GM23248 (cell line): ENCODE measurements around the gene SEMA5B. TPM values are rescaled to one million over a fixed set of nuclear protein-coding genes. Genes with fewer than 3 reads are reported as not detected.

Experiments used
- DNase-seq: peaks from one replicate; pipeline ENCODE4 v3.0.0-alpha.2; 2015
- H2AFZ ChIP-seq: fragments of 200-600 bp; sonication (generic); 2 replicates; pipeline ENCODE4 v1.6.1; 2016; ENCODE audit warnings: antibody characterized with exemption
- H3F3A ChIP-seq: fragments of 200-600 bp; sonication (generic); 2 replicates; pipeline ENCODE4 v1.6.1; 2016; ENCODE audit warnings: mild to moderate bottlenecking, antibody characterized with exemption, mixed run types; ENCODE audit not compliant: insufficient read depth
- H3K27ac ChIP-seq: fragments of 200-600 bp; sonication (generic); 2 replicates; pipeline ENCODE4 v1.5.1; 2016; ENCODE audit warnings: mild to moderate bottlenecking
- H3K27me3 ChIP-seq: fragments of 200-600 bp; sonication (generic); replicated peaks from 2 replicates; pipeline ENCODE4 v1.6.1; 2016; ENCODE audit warnings: mild to moderate bottlenecking; ENCODE audit not compliant: insufficient read depth
- H3K36me3 ChIP-seq: fragments of 200-600 bp; sonication (generic); 2 replicates; pipeline ENCODE4 v1.6.1; 2016; ENCODE audit warnings: low read depth, mild to moderate bottlenecking
- H3K4me1 ChIP-seq: fragments of 200-600 bp; sonication (generic); 2 replicates; pipeline ENCODE4 v1.6.1; 2016; ENCODE audit warnings: mild to moderate bottlenecking; ENCODE audit not compliant: insufficient read depth
- H3K4me2 ChIP-seq: fragments of 200-600 bp; sonication (generic); one replicate; pipeline ENCODE4 v1.6.1; 2016; ENCODE audit warnings: mild to moderate bottlenecking; ENCODE audit not compliant: unreplicated experiment
- H3K4me3 ChIP-seq: fragments of 200-600 bp; sonication (generic); 2 replicates; pipeline ENCODE4 v1.5.1; 2016; ENCODE audit warnings: mild to moderate bottlenecking
- H3K79me2 ChIP-seq: fragments of 200-600 bp; sonication (generic); 2 replicates; pipeline ENCODE4 v1.6.1; 2016; ENCODE audit warnings: mild to moderate bottlenecking; ENCODE audit not compliant: insufficient read depth
- H3K9ac ChIP-seq: fragments of 200-600 bp; sonication (generic); 2 replicates; pipeline ENCODE4 v1.6.1; 2016; ENCODE audit warnings: mild to moderate bottlenecking
- H3K9me2 ChIP-seq: fragments of 200-600 bp; sonication (generic); 2 replicates; pipeline ENCODE4 v1.6.1; 2016; ENCODE audit warnings: mixed run types, mild to moderate bottlenecking, moderate library complexity; ENCODE audit not compliant: insufficient read depth
- H3K9me3 ChIP-seq: fragments of 200-600 bp; sonication (generic); one replicate; pipeline ENCODE4 v1.6.1; 2017; ENCODE audit warnings: low read depth
- H4K20me1 ChIP-seq: fragments of 200-600 bp; sonication (generic); 2 replicates; pipeline ENCODE4 v1.6.0; 2016; ENCODE audit not compliant: insufficient read depth
- EZH2 ChIP-seq: fragments of 200-600 bp; sonication (generic); IDR thresholded peaks from 2 replicates; pipeline ENCODE4 v1.6.1; 2018; ENCODE audit warnings: antibody characterized with exemption, mild to moderate bottlenecking; ENCODE audit not compliant: insufficient read depth, poor library complexity, severe bottlenecking
- EZH2phosphoT487 ChIP-seq: fragments of 200-600 bp; sonication (generic); IDR thresholded peaks from 2 replicates; pipeline ENCODE4 v1.6.1; 2018; ENCODE audit warnings: antibody characterized with exemption, moderate library complexity, mild to moderate bottlenecking, low read depth; ENCODE audit not compliant: insufficient read depth
- WGBS, 2 experiments: methylation state at CpG; one replicate each; pipeline ENCODE4 v1.1.6; 2015 to 2017; ENCODE audit warnings: low lambda C conversion rate in 2 of 2, low coverage in 1 of 2; ENCODE audit errors: missing lambda C conversion rate in 2 of 2; 5-methylcytosine and 5-hydroxymethylcytosine counted together
- in situ Hi-C: fragments of 300-500 bp; cut with MboI; formaldehyde crosslinking; loops from 2 replicates; pipeline ENCODE4 v1.15.0; 2020
- polyA plus RNA-seq: library from polyadenylated mRNA; unstranded; fragments of >200 nt; fragmentation: Nextera tagmentation; extraction: Ambion mirVana; gene quantifications from 2 replicates; pipeline ENCODE4 v1.2.1, GENCODE V29; 2016
- total RNA-seq: library from RNA; depleted of rRNA; stranded (reverse); fragments of >200 nt; shearing (Covaris generic); gene quantifications from 2 replicates; pipeline ENCODE4 v1.2.3, GENCODE V29; 2014

The SEMA5B gene
- total and polyA plus RNA-seq, 2 experiments from 2014 or later, result not detected

DNA sequence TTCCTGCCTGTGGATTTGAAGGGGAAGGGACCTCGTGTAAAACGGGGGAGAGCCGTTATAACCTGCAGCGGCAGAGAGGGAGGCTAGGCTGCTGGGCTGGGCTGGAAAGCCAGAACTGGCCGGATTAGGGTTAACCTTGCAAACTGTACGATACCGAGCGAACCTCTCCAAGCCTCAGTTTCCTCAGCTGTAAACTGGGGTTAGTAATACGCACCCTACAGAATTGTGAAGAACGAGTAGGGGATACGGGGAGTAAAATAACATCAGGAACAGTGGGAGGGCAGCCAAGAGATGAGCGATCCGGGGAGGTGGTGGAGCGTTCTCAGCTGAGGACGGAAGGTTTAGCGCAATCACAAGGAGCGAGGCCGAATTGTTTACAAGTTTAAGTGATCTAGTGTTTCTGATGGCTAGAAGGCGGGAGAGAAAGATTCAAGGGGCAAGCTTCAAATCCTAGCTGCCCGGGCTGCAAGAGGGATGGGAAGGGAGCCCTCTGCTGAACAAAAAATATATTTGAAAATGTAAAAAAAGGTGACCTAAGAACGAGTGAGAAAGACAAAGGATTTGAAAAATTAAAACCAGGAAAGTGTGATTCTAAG, 768 bp upstream of the SEMA5B start:
- H4K20me1 ChIP-seq, result no peaks in the 10 kb centered on the region
- H3K4me1 ChIP-seq, result 0 out of 2 replicates have a peak, but pooled peaks cover 9% of the 10 kb centered on the region
- peak overlapping the region; percentile 65 for H3K4me3 ChIP-seq
- H3K27ac ChIP-seq, result no peak overlapping the region
- in situ Hi-C loops, result no loop called here
- H3K27me3 ChIP-seq, result peaks cover 85% of the 10 kb centered on the region
- H3K4me2 ChIP-seq, result peak overlapping the region; percentile 82
- no peaks in the 10 kb centered on the region for H3K79me2 ChIP-seq
- H3K9ac ChIP-seq, result no peak overlapping the region
- H3F3A ChIP-seq, result no peaks in the 10 kb centered on the region
- H3K9me2 ChIP-seq, result no peaks in the 10 kb centered on the region
- WGBS, 2 experiments, result 1 to 2% methylated on average over 21 of the region's 21 CpGs
- peak; percentile 84 for DNase-seq
- no peaks in the 10 kb centered on the region for H3K9me3 ChIP-seq
- H3K36me3 ChIP-seq, result no peaks in the 10 kb centered on the region
- TF ChIP-seq EZH2 (peak; percentile 87), EZH2phosphoT487 (0 out of 2 replicates have a peak, but pooled peaks have one; percentile 17)
- peak overlapping the region; percentile 82 for H2AFZ ChIP-seq

DNA sequence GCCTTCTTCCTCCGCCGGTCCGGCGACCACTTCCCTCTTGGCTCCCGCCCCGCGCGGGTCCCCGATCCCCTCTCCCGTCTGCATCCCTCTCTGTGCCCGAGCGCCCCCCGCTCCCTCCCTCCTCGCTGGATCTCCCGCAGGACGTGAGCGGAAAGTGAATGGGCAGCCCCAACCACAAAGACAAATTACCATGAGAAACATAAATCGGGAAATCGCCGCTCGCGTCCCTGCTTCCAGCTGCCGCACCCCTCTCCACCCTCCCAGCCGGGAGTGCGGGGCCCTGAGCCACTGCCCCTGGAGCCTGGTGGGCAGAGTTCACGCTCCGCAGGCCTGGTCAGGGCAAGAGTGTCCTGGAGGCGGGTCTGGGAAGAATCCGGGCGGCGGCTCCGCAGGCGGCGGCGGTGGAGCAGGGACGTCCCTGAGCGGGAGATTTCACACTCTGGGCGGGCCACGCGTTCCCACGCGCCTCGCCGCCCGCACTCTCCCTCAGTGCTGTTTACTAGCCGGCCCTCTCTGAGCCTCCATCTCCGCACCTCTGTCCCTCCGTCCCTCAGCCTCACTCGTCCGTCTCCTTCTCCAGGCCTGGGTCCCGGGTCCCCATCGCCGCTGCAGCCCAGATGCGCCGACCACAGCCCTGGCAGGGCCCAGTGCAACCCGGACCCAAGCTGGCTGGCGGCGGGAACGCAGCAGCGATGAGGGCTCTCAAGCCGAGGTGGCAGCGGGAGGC, 835 bp downstream of the SEMA5B start:
- no peaks in the 10 kb centered on the region for H3K36me3 ChIP-seq
- WGBS, 2 experiments, result 2 to 3% methylated on average over 34 to 57 of the region's 62 CpGs
- peak overlapping the region; percentile 65 for H3K4me3 ChIP-seq
- H3K4me2 ChIP-seq, result peak overlapping the region; percentile 82
- H3K79me2 ChIP-seq, result no peaks in the 10 kb centered on the region
- no peaks in the 10 kb centered on the region for H3K9me3 ChIP-seq
- H3F3A ChIP-seq, result no peaks in the 10 kb centered on the region
- DNase-seq, result peak; percentile 44
- TF ChIP-seq EZH2phosphoT487, result peak; percentile 79; the same call in 1 of the 2 replicates
- TF ChIP-seq EZH2, result peak; percentile 96
- no peaks in the 10 kb centered on the region for H3K9me2 ChIP-seq
- H2AFZ ChIP-seq, result peak overlapping the region; percentile 82; the same call in 1 of the 2 replicates
- H4K20me1 ChIP-seq, result no peaks in the 10 kb centered on the region
- H3K27ac ChIP-seq, result no peak overlapping the region
- in situ Hi-C loops, result no loop called here
- H3K27me3 ChIP-seq, result peaks cover 88% of the 10 kb centered on the region
- H3K9ac ChIP-seq, result no peak overlapping the region
- 0 out of 2 replicates have a peak, but pooled peaks cover 9% of the 10 kb centered on the region for H3K4me1 ChIP-seq

DNA sequence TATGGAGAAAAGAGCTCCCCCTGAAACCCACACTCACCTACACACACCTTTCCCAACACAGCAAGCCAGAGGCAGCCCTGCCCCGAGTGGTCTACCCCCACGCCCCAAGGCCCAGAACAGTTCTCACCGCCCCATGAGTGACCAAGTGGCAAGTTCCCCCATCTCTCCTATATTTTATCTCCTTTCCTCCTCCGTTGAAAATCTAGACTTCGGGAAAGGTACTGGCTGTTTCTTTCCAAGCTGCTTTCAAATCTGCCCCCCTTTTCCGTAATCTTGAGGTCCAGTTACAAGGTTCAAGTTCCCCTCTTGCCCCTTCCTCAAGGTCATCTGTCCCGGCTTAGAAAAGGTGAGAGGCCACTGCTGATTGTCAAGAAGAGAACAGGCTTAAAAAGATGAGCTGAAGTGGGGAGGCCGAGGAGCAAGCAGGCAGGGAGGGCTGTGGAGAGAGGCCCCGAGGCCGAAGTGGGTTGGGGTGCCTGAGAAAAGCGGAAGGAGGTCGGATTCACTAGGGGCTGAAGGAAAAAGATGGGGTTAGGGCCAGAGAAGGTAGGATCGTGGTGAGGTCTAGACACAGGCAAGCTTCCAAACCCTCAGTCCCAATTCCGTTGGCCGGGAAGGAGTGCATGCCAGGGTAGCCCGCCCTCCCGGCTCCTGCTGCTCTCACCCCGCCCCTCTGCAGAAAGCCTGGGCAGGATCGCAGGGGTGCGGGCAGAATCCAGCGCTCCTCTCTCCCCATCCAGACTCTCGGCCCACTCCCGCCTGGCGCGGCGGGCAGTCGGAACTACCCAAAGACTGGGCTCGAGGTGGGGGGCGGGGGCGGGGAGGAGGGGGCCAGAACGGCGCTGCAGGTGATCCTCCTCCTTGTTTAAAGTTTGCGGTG, 1.7 kb downstream of the SEMA5B start:
- Histone ChIP-seq H3K9me2 (no peaks in the 10 kb centered on the region), H3K4me3 (no peak overlapping the region), H3F3A (no peaks in the 10 kb centered on the region), H3K9ac (no peak overlapping the region), H3K9me3 (no peaks in the 10 kb centered on the region), H4K20me1 (no peaks in the 10 kb centered on the region), H3K79me2 (no peaks in the 10 kb centered on the region), H2AFZ (no peak overlapping the region), H3K4me1 (0 out of 2 replicates have a peak, but pooled peaks cover 9% of the 10 kb centered on the region), H3K36me3 (no peaks in the 10 kb centered on the region), H3K4me2 (no peak overlapping the region), H3K27me3 (peaks cover 88% of the 10 kb centered on the region), H3K27ac (no peak overlapping the region)
- 40 to 55% methylated on average over 18 to 32 of the region's 33 CpGs for WGBS, 2 experiments
- TF ChIP-seq EZH2 (peak; percentile 77), EZH2phosphoT487 (0 out of 2 replicates have a peak, but pooled peaks have one; percentile 32)
- in situ Hi-C loops, result no loop called here
- DNase-seq, result no peak

DNA sequence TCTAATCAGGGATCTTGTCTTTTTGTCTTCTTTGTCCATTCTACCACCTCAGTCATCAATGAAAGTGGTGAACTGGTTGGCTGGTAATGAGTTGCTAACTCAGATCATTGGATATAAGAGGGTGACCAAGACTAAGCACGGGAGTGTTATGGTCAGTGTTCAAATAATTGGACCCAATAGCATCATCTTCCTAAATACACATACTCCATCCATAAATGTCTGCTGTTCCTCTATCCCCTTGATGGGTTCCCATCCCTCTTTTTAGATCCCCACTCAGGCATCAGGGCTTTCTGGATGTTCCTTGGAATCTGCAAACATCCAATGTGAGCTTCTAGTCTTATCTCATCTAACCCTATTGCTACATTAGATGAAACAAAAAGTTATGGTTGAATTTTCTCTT, 3.5 kb downstream of the SEMA5B start:
- no peak for TF ChIP-seq EZH2
- no peak for TF ChIP-seq EZH2phosphoT487
- no peak overlapping the region for H3K4me3 ChIP-seq
- no peak overlapping the region for H3K9ac ChIP-seq
- no peaks in the 10 kb centered on the region for H3K36me3 ChIP-seq
- H2AFZ ChIP-seq, result no peak overlapping the region
- 0 out of 2 replicates have a peak, but pooled peaks cover 9% of the 10 kb centered on the region for H3K4me1 ChIP-seq
- no peak overlapping the region for H3K4me2 ChIP-seq
- in situ Hi-C loops, result no loop called here
- 85 to 90% methylated on average over 1 of the region's 1 CpG for WGBS, 2 experiments
- H3K27me3 ChIP-seq, result peaks cover 87% of the 10 kb centered on the region
- no peak overlapping the region for H3K27ac ChIP-seq
- no peak for DNase-seq
- no peaks in the 10 kb centered on the region for H4K20me1 ChIP-seq
- no peaks in the 10 kb centered on the region for H3K79me2 ChIP-seq
- H3K9me2 ChIP-seq, result no peaks in the 10 kb centered on the region
- H3F3A ChIP-seq, result no peaks in the 10 kb centered on the region
- H3K9me3 ChIP-seq, result no peaks in the 10 kb centered on the region
